GM19372 (cell line): ENCODE results near the gene TMEM128.
"Not testable (repeated sequence)": the region's sequence is repeated elsewhere in the genome, so short reads cannot be mapped to it uniquely, and the experiment has no call there.

Source experiments
- ATAC-seq: cut with Tn5 transposase; IDR thresholded peaks from one replicate; pipeline ENCODE4 v1.9.1; 2021; ENCODE audit warnings: mild to moderate bottlenecking, low read depth, moderate library complexity; ENCODE audit not compliant: unreplicated experiment

The TMEM128 gene

GRCh38 chr4:4257705-4258104, 9.7 kb upstream of the TMEM128 start:
- ATAC-seq = not testable (repeated sequence)

DNA sequence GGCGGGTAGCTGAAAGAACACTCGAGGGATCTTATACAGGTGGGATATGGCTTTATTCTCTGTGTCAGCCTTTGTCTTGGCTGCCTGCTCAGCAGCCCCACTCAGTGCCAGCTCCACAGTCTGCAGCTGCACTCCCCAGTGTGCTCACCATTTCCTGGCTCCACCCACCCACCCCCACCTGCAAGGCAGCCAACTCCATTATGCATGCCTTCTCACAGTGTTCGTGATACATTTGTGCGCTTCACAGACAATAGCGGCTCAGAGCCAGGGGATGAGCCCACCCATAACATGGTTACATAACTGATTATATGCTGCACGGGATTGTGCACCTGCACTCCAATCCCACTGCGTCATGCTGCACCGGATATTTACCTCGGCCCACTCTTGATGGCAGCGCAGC, 8.8 kb upstream of the TMEM128 start:
- no peak for ATAC-seq

- no peak for ATAC-seq
Observed at GRCh38 chr4:4254666-4255065, 6.6 kb upstream of the TMEM128 start.

DNA sequence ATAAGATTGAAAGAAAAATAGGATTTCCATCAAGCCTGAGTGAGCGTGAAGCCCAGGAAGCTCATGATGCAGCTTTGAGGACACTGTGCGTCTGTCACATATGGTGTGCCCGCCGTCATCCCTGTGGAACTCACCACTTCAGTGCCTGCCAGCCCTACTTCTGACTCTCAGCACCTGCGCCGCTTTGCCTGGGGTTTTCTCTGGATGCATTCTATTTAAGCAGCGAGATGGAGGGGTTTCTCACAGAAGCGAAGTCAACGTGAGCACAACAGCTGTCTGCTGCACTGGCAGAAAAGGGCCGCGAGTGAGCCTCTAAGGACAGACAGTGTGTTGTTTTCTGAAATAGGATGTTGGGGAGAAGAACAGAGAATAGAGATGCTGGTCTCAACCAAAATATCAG, 6.2 kb upstream of the TMEM128 start:
- ATAC-seq = no peak

DNA sequence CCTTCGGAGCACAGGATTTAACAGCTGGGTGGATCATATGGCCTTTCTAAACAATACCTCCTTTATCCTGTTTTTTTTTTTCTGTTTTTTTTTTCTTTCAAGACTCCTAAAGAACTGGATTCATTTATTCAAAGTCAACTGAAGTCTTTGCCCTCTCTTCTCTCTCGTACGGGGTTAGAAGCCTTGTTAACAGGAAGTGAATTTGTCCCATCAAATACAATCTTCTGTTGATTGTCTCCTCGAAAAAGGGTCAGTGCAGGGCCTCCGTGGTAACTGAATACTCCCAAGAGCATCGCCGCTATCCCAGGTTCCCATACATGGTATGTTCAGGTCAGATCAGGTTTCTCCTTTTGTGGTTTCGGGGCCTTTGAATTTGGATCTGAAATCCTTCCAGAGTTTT, 1.8 kb upstream of the TMEM128 start:
- no peak for ATAC-seq

DNA sequence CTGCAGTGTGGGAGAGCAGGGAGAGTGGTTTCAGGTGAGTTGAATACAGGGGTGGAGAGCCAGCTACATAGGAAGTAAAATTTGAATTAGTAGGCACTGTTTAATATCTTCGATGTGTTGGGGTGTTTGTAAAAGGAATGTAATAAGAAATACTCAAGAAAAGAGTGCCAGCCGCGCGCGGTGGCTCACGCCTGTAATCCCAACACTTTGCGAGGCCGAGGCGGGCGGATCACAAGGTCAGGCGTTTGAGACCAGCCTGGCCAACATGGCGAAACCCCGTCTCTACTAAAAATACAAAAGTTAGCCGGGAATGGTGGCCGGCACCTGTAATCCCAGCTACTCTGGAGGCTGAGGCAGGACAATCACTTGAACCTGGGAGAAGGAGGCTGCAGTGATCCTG, 1.3 kb upstream of the TMEM128 start:
- ATAC-seq = not testable (repeated sequence)

DNA sequence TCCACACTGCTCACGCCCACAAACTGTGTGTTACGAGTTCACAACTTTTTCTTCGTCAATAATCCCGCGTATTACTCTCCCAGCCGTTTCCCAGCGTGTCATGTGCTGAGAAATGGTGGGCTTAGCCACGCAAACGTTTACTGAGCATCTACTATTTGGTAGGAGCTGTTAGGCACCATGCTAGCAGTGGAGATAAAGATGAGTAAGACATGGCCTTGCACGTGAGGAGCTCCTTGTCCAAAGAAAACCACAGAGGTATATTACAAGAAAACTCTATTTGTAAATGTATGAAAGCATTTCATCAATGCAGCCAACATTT, 821 bp upstream of the TMEM128 start:
- ATAC-seq = no peak

GRCh38 chr4:4247696-4248028, 361 bp downstream of the TMEM128 start:
- no peak for ATAC-seq

DNA sequence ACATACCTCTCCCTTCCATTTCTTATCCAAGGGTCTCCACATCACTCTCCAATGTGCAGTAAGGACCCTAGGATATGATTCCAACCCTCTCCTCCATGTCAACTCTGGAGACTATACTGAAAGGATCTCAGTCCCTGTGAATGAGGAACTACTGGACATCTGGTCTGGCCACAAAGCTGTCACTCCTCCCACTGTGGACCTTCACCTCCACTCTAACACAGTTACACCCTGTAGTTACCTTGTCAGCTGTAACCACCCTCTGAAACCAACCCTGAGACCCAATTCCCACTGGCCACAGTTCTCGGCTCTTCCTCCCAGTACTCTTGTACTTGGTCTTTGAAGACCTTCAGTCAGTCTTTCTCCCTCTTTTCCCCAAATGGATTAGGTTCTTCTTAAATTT, 2.9 kb downstream of the TMEM128 start:
- no peak for ATAC-seq

- ATAC-seq = not testable (repeated sequence)
Observed at GRCh38 chr4:4239551-4239950, 8.5 kb downstream of the TMEM128 start.

GRCh38 chr4:4233610-4234009, 14.4 kb downstream of the TMEM128 start:
- no peak for ATAC-seq

GRCh38 chr4:4228356-4228668, 19.7 kb downstream of the TMEM128 start:
- no peak for ATAC-seq

DNA sequence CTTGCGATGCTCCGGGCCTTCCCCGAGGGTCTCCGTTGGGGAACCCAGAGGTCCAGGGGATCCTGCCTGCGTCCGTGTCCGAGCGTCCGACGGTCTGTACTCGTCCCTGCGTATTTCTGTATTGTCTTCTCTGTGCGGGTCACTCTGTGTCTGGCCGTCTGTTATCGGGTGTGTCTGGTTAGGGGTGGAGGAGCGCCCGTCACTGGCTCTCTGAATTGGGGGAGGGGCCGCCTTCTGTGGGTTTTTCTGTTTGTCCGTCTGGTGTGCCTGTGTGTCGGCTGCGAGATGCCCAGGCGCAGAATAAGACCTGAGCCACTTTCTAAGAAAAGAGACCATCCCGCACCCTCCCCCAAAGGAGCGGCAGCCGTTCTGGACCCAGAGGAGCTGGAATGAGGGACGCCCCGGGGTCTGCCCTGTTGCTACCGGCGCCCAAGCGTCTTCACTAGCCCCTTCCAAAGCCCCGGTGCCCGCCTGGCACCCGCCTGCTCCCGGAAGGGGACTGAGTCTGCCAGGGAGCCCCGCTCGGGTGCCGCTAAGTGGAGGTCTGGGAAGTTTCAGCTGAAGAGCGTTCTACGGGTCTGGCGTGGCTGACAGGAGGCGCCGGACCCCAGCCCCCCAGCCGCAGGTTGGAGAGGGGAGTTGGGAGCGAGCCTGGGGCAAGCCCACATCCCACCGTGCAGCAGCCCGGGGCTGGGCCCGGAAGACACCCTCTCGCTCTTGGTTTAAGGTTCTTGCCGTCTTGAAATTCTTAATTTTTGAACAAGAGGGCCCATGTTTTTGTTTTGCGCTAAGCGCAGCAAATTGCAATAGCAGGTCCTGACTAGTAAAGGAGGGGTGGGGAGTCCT, 20.3 kb downstream of the TMEM128 start:
- no peak for ATAC-seq

GRCh38 chr4:4226606-4227438, 21.2 kb downstream of the TMEM128 start, which contains the start of gene OTOP1:
TSS of gene OTOP1 (minus strand) at chr4:4226929. CDS start at chr4:4226864, 65 bp downstream.
- ATAC-seq = no peak

- ATAC-seq = no peak
Observed at GRCh38 chr4:4225915-4226605, 22.0 kb downstream of the TMEM128 start.

DNA sequence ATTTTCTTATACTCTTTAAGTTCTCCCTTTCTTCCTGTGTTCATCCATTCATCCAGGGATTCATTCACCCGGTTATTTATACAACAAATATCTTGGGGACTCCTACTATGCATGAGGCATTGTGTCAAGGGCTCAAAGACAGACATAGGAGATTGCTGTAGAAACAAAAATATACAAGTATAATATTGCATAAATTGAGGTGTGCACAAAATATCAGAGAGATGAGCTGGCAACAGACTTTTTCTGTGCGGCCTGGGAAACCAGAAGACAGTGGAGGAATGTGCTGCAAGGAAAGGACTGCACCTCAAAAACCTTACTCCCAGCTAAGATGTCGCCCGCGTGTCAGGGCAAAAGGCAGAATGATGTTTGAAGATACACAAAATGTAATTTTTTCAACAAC, 30.9 kb downstream of the TMEM128 start:
- no peak for ATAC-seq

- ATAC-seq = no peak
Observed at GRCh38 chr4:4216648-4217047, 31.4 kb downstream of the TMEM128 start.

DNA sequence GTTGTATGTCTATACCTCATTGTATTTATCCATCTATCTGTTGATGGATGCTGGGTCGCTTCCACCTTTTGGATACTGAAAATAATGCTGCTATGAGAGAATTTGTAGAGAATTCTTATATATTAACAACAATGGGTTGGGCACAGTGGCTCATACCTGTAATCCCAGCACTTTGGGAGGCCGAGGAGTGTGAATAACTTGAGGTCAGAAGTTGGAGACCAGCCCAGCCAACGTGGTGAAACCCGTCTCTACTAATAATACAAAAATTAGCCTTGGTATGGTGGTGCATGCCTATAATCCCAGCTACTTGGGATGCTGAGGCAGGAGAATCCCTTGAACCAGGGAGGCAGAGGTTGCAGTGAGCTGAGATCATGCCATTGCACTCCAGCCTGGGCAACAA, 34.3 kb downstream of the TMEM128 start:
- not testable (repeated sequence) for ATAC-seq

DNA sequence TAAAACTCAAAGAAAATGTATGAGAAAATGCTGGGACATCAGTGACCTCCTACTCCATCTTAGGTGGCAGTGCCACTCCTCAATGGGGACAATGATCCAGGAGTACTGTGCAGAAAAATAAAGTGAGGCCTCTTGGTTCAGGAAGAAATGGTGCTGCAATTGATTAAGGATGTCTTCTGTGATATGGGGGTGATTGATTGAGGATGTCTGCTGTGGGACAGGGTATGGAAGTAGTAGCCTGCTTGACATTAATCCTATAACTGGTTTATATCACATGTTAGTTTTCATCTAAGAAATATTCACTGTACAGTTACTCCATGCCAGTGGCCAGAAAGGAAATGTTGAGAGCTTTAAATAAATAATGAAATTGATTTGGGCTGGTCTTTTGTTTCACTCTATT, 41.8 kb downstream of the TMEM128 start:
- ATAC-seq = no peak

- no peak for ATAC-seq
Observed at GRCh38 chr4:4204401-4204745, 43.6 kb downstream of the TMEM128 start.

- ATAC-seq = no peak
Observed at GRCh38 chr4:4203688-4204400, 44.2 kb downstream of the TMEM128 start.
